BE2C (cell line): ENCODE measurements around the gene RALY. TPM values are rescaled to one million over a fixed set of nuclear protein-coding genes. Genes with fewer than 3 reads are reported as not detected.

Experiments
- DNase-seq: peaks from one replicate; pipeline ENCODE4 v3.0.0-alpha.2; 2020
- H3K27me3 ChIP-seq: fragments of 250-450 bp; sonication (Bioruptor Pico); 2 replicates; pipeline ENCODE4 v1.5.1; 2020; ENCODE audit warnings: mild to moderate bottlenecking
- H3K36me3 ChIP-seq: fragments of 250-450 bp; sonication (Bioruptor Pico); 2 replicates; pipeline ENCODE4 v1.5.1; 2020; ENCODE audit warnings: mild to moderate bottlenecking
- H3K4me1 ChIP-seq: fragments of 250-450 bp; sonication (Bioruptor Pico); 2 replicates; pipeline ENCODE4 v1.5.1; 2020
- H3K4me3 ChIP-seq: 2 replicates; pipeline ENCODE4 v1.5.1; 2011; ENCODE audit warnings: low read depth, low read length
- H3K9me3 ChIP-seq: fragments of 250-450 bp; sonication (Bioruptor Pico); 2 replicates; pipeline ENCODE4 v1.5.1; 2020
- polyA plus RNA-seq: library from polyadenylated mRNA; unstranded; fragments of >200 nt; gene quantifications from one replicate; pipeline ENCODE4 v1.2.1, GENCODE V29; 2012; ENCODE audit warnings: low read depth, missing spikeins; ENCODE audit not compliant: insufficient read length, insufficient read depth
- TF ChIP-seq, protein P1 (sequence below): IDR thresholded peaks from 2 replicates; pipeline ENCODE4 v1.5.1; 2012; ENCODE audit warnings: mild to moderate bottlenecking, low read depth, low read length

Gene RALY
- 150 TPM for polyA plus RNA-seq

DNA sequence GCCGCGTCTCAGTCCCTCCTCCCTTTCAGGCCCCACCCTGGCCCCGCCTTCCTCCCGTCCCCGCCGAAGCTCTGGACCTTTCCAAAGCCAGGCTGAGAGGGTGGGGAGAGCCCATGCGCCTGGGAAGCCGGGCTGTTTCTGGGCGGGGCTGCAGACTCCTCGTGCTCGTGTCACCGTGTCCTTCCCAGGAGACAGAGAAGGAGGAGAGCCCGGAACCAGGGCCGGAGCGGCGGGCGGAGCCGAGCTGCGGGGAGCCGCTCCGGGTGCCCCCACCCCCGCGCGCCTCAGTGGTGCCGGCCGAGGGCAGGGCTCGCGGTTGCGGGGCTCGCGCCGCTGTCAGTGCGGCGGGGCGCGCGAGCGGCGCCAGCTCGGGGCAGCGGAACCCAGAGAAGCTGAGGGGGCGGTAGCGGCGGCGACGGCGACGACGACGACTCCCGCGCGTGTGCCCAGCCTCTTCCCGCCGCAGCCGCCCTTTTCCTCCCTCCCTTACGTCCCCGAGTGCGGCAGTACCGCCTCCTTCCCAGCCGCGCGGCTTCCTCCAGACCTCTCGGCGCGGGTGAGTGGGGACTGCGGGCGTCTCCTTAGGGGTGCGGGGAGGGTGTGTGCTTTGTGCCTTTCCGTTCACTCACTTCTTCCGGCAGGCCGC is at the start of gene RALY:
Gene RALY (plus strand): TSS at position 336 of the 646 bp plus-strand sequence. CDS start 78,164 bp downstream, outside the sequence.
- Histone ChIP-seq H3K4me3 (peak within 1 kb of the TSS; percentile 97), H3K9me3 (no peaks in the 10 kb centered on the region), H3K4me1 (no peaks in the 10 kb centered on the region; the same call in 1 of the 2 replicates), H3K27me3 (no peaks in the 10 kb centered on the region), H3K36me3 (no peaks in the 10 kb centered on the region)
- DNase-seq = no peak
- TF ChIP-seq, protein P1, sequence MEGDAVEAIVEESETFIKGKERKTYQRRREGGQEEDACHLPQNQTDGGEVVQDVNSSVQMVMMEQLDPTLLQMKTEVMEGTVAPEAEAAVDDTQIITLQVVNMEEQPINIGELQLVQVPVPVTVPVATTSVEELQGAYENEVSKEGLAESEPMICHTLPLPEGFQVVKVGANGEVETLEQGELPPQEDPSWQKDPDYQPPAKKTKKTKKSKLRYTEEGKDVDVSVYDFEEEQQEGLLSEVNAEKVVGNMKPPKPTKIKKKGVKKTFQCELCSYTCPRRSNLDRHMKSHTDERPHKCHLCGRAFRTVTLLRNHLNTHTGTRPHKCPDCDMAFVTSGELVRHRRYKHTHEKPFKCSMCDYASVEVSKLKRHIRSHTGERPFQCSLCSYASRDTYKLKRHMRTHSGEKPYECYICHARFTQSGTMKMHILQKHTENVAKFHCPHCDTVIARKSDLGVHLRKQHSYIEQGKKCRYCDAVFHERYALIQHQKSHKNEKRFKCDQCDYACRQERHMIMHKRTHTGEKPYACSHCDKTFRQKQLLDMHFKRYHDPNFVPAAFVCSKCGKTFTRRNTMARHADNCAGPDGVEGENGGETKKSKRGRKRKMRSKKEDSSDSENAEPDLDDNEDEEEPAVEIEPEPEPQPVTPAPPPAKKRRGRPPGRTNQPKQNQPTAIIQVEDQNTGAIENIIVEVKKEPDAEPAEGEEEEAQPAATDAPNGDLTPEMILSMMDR = no peak

DNA sequence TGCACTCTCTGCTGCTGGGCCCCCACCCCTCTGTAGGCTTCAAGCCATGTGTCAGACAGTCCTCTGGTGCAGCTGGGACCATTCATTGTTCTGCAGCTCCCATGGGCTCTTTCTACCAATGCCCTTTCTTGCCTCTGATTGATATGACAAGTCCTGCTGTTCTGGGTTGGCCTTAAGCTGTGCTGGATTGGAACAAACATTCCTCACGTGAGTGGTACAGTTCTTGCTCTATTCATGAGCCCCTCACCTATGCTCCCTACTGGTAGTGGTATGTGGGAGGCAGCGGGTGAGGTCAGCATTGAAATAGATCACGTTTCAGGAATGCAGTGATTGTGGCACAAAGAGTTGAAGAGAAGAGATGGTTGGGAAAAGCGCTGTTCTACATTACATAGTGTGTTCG is 48.8 kb upstream of the RALY start:
- TF ChIP-seq, protein P1 = no peak
- Histone ChIP-seq H3K4me1 (no peaks in the 10 kb centered on the region), H3K27me3 (no peaks in the 10 kb centered on the region), H3K4me3 (no peak overlapping the region), H3K36me3 (no peaks in the 10 kb centered on the region), H3K9me3 (no peaks in the 10 kb centered on the region)
- no peak for DNase-seq

DNA sequence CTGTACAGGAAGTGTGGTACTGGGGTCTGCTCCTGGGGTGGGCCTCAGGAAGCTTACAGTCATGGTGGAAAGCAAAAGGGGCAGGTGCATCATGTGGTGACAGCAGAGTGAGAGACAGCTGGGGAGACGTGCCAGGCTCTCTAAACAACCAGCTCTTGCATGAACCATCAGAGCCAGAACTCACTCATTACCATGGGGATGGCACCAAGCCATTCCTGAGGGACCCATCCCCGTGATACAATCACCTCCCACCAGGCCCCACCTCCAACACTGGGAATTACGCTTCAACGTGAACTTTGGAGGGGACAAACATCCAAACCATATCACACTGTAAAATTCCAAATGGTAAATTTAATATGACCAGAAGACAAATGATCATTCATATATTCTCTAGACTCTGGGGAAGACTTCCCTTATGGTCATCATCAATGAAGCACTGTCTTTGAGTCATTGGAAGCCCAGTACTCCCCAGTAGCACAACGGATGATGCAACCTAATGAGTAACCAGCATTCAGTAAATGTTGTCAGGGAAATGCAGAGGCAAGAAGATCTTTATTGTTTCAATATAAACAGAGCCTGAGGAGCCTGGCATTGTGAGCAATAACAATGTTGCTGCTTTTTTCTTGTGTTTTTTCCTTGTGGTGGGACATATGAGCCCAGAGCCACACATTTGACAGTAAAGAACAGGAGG is 48.2 kb upstream of the RALY start:
- TF ChIP-seq, protein P1 = no peak
- H3K9me3 ChIP-seq = no peaks in the 10 kb centered on the region
- no peaks in the 10 kb centered on the region for H3K4me1 ChIP-seq
- no peaks in the 10 kb centered on the region for H3K36me3 ChIP-seq
- H3K27me3 ChIP-seq = no peaks in the 10 kb centered on the region
- DNase-seq = no peak
- no peak overlapping the region for H3K4me3 ChIP-seq

DNA sequence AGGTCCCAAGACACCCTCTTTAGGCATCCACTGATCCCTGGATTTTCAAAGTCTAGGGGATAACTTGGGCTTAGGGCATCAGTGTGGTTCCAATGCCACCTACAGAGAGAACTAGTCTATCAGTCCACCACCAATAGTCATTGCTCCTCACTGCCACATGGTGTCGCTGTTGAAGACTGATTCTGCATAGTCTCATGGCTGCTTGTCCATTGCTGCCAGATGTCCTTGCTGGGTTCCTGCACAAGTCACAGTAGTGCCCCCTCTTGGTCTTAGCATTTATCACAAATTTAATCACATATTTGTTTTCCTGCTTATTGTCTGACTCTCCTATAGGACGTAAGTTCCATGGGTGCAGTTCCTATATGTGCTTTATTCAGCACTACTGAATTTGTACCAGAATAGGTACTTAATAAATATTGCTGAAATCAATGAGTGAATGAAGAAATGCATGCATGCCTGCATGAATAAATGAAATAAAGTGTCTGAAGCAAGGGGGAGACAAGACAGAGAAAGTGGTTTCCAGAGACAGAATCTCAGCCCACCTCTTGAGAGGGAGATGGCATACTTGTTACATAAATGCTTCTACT is 45.9 kb upstream of the RALY start:
- no peaks in the 10 kb centered on the region for H3K9me3 ChIP-seq
- no peaks in the 10 kb centered on the region for H3K27me3 ChIP-seq
- TF ChIP-seq, protein P1 = peak; percentile 99
- no peaks in the 10 kb centered on the region for H3K4me1 ChIP-seq
- DNase-seq = peak; percentile 80
- no peak overlapping the region for H3K4me3 ChIP-seq
- no peaks in the 10 kb centered on the region for H3K36me3 ChIP-seq

DNA sequence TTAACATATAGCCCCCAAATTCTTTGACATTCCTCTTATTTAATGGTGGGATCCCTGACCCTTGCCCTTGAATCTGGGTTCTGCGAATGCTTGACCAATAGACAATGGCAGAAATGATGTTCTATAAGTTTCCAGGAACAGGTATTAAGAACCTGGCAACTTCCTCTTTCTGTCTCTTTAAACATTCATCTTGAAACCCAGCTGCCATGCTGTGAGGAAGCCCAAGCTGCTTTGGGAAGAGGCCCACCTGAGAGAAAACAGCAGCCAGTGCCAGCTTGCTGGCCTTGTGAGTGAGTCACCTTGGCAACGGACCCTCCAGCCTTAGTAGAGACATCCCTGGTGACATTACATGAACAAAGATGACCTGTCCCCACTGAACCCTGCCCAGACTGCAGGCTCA is 45.2 kb upstream of the RALY start:
- Histone ChIP-seq H3K27me3 (no peaks in the 10 kb centered on the region), H3K9me3 (no peaks in the 10 kb centered on the region), H3K36me3 (no peaks in the 10 kb centered on the region), H3K4me1 (no peaks in the 10 kb centered on the region), H3K4me3 (no peak overlapping the region)
- TF ChIP-seq, protein P1 = no peak
- DNase-seq = no peak
